ENCODE data around the gene FUOM. TPM values are rescaled to one million over a fixed set of nuclear protein-coding genes. Genes with fewer than 3 reads are reported as not detected.

Gene FUOM
- total and polyA plus RNA-seq, 2 experiments from 2014 or later, result 30.8 to 33.9 TPM

GRCh38 chr10:133315847-133316246 is 42.0 kb downstream of the FUOM start:
- peaks cover 4% of the 10 kb centered on the region; the same call in 2 of the 3 replicates for H3K9me3 Mint-ChIP-seq
- H3K27me3 ChIP-seq (ENCODE audit: insufficient read depth), result peaks cover 3% of the 10 kb centered on the region; the same call in 1 of the 2 replicates
- DNase-seq (ENCODE audit: low spot score), result no peak
- H3K27me3 Mint-ChIP-seq (ENCODE audit: insufficient read depth, low read depth, poor library complexity), result peaks cover 24% of the 10 kb centered on the region
- no peak for ATAC-seq
- no peaks in the 10 kb centered on the region for H4K20me1 ChIP-seq (replicated peaks; ENCODE audit: insufficient read depth)
- no peak overlapping the region for H3K27ac ChIP-seq (ENCODE audit: low read depth)
- no peak overlapping the region for H3K4me3 Mint-ChIP-seq
- H3K79me2 ChIP-seq (replicated peaks; ENCODE audit: insufficient read depth), result no peaks in the 10 kb centered on the region
- peaks cover 11% of the 10 kb centered on the region for H3K36me3 Mint-ChIP-seq (ENCODE audit: low read depth)
- H3K9me2 ChIP-seq (ENCODE audit: insufficient read depth), result no peaks in the 10 kb centered on the region
- no peak overlapping the region for H3K4me3 ChIP-seq
- H3F3A ChIP-seq (replicated peaks; ENCODE audit: low read depth), result peaks cover 6% of the 10 kb centered on the region; the same call in 1 of the 2 replicates
- no peak overlapping the region for H2AFZ ChIP-seq
- H3K27ac Mint-ChIP-seq, result no peak overlapping the region
- peaks cover 3% of the 10 kb centered on the region; the same call in 1 of the 2 replicates for H3K36me3 ChIP-seq (ENCODE audit: insufficient read depth)
- no peaks in the 10 kb centered on the region for H3K4me1 ChIP-seq (ENCODE audit: insufficient read depth)
- TF ChIP-seq CTCF (conservative IDR thresholded peaks at IDR 0.05; ENCODE audit: low read depth in 2 of 2) (no peak), POLR2AphosphoS5 (IDR thresholded peaks at IDR 0.05; ENCODE audit: low read depth) (no peak), EZH2phosphoT487 (IDR thresholded peaks at IDR 0.05; ENCODE audit: unreplicated experiment) (no peak), REST (IDR thresholded peaks at IDR 0.05; ENCODE audit: unreplicated experiment) (no peak), ZNF331 (CRISPR knock-in tag; IDR thresholded peaks at IDR 0.05; ENCODE audit: low read depth) (no peak), CREB1 (CRISPR knock-in tag; IDR thresholded peaks at IDR 0.05; ENCODE audit: low read depth) (no peak)
- H3K4me2 ChIP-seq, result no peak overlapping the region
- no peaks in the 10 kb centered on the region for H3K4me1 Mint-ChIP-seq

GRCh38 chr10:133314911-133315310 is 42.9 kb downstream of the FUOM start:
- Mint-ChIP-seq H3K27me3 (ENCODE audit: insufficient read depth, low read depth, poor library complexity) (peaks cover 22% of the 10 kb centered on the region), H3K36me3 (ENCODE audit: low read depth) (peaks cover 17% of the 10 kb centered on the region), H3K9me3 (no peaks in the 10 kb centered on the region), H3K4me3 (no peak overlapping the region), H3K27ac (no peak overlapping the region), H3K4me1 (no peaks in the 10 kb centered on the region)
- no peak overlapping the region for H3K4me2 ChIP-seq
- H3K27me3 ChIP-seq (ENCODE audit: insufficient read depth), result peaks cover 3% of the 10 kb centered on the region; the same call in 1 of the 2 replicates
- H3K27ac ChIP-seq (ENCODE audit: low read depth), result no peak overlapping the region
- no peaks in the 10 kb centered on the region for H4K20me1 ChIP-seq (replicated peaks; ENCODE audit: insufficient read depth)
- no peak for TF ChIP-seq STAT1 (IDR thresholded peaks at IDR 0.05; ENCODE audit: unreplicated experiment)
- no peak for TF ChIP-seq CTCF (conservative IDR thresholded peaks at IDR 0.05; ENCODE audit: low read depth in 2 of 2)
- TF ChIP-seq NANOG (IDR thresholded peaks at IDR 0.05; ENCODE audit: borderline replicate concordance), result no peak
- H2AFZ ChIP-seq, result no peak overlapping the region
- ATAC-seq (no peak), DNase-seq (ENCODE audit: low spot score) (no peak)
- H3K4me1 ChIP-seq (ENCODE audit: insufficient read depth), result no peaks in the 10 kb centered on the region
- H3F3A ChIP-seq (replicated peaks; ENCODE audit: low read depth), result peaks cover 6% of the 10 kb centered on the region; the same call in 1 of the 2 replicates
- H3K36me3 ChIP-seq (ENCODE audit: insufficient read depth), result peaks cover 5% of the 10 kb centered on the region; the same call in 1 of the 2 replicates
- no peak overlapping the region for H3K4me3 ChIP-seq
- H3K79me2 ChIP-seq (replicated peaks; ENCODE audit: insufficient read depth), result no peaks in the 10 kb centered on the region
- no peaks in the 10 kb centered on the region for H3K9me2 ChIP-seq (ENCODE audit: insufficient read depth)

Measured in GM23338 (cell line).